Measurements from ENCODE around the gene MMEL1.

The MMEL1 gene

DNA sequence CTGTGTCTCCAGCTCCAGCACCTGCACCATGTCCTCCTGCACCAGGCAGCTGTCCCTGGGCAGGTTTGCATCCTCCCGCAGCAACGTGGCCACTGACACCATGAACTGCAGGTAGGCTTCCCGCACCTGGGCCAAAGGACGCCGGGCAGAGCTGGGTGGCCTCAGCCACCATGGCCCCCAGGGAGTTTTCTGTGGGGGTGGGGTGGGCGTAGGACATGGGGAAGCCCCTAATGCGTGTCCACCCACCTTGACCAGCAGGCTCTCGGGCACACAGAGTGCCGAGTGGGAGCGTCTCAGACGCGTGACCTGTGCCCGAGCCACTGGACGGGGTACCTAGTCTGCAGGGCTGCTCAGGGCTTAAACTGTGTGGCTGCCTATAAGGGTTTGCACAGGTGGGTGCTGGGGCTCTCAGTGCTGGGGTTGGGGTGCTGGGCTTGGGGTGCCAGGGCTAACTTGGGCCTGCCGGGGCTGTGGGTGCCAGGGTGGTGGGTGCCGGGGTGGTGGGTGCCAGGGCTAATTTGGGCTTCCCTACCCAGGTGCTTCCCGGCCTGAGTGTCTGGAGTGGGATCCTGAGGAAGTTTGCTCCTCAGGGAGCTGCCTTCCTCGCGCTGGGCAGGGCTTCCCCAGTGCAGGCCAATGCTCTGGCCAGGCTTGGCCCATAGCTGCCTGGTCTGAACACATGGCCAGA lies 28.5 kb downstream of the MMEL1 start:
- no peak for DNase-seq

DNA sequence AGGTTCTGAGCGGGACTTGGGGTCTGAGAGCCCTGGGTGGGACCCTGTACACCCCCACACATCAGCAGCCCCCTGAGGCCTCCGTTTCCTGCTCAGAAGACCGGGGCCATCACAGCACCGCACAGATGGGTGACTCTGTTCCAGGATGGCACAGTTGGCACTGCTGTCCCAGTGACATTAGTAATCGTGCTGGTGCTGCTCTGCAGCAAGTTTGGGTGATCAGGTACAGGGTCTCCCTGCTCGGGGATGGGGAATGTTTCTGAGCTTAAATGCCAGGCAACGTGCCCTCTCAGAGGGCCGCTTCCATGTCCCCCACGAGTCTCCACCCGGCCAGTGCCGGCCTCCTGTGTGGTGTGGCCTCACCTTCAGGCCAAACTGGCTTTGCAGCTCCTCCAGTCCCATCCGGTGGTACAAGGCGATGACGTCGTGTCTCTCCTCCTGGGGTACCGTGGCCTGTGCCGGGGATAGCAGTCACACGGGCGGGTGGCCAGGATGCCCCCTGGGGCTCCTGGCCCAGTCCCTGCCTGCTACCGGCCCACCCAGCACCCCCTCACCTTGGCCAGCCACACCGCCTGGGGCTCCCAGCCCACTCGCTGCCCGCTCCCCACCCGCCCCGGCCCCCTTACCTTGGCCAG lies 29.2 kb downstream of the MMEL1 start:
- no peak for DNase-seq

DNA sequence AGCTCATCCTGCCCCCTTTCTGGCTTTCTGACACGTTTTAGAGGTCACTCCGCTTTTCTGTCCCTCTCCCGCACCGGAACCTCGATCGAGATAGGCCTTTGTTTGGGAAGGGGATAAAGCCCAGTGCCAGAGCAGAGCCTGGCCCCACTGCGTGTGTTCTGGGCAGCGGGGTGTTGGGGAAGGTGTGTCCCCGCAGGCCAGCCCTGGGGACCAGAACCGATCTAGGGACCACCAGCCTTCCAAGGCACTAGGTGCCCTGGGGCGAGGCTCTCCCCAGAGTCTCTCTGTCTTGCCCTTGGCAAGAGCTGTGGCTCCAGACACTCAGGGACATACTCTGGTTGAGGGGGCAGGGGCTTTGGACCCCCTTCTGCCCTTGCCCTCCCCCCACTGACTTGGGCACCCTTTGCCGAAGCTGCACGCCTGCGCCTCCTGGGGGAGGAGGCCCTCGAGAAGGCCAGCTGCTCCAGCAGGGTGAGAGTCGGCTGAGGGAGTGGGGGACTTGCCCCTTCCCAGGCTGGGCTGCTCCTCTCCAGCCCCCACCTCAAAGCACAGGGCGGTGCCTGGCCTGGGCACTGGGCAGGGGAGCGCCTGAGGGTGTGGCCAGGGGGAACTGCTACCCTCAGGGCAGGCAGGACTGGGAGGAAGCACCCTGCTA lies 29.8 kb downstream of the MMEL1 start:
- no peak for DNase-seq

DNA sequence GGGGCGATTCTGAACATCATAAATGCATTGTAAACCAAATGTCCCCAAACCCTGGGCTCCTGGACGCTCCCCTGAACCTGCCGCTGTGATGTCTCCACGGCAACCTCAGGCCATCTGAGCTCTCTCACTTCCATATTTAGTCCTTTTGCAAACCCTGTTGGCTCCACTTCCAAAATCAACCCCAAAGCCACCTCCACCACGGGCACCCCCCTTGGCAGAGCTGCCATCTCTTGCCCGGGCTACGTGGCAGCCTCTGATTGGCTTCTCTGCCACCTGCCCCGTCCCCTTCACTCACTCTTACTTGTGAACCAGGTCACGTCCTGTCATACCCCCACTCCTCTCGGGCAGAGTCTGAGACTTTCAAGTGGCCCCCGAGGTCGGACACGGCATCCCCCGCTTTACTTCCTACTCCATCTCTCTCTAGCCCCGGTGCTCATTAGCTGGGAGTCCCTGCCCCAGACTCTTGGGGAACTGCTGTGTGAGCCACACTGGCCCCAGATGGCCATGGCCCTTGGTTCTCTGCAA lies 30.4 kb downstream of the MMEL1 start:
- no peak for DNase-seq

DNA sequence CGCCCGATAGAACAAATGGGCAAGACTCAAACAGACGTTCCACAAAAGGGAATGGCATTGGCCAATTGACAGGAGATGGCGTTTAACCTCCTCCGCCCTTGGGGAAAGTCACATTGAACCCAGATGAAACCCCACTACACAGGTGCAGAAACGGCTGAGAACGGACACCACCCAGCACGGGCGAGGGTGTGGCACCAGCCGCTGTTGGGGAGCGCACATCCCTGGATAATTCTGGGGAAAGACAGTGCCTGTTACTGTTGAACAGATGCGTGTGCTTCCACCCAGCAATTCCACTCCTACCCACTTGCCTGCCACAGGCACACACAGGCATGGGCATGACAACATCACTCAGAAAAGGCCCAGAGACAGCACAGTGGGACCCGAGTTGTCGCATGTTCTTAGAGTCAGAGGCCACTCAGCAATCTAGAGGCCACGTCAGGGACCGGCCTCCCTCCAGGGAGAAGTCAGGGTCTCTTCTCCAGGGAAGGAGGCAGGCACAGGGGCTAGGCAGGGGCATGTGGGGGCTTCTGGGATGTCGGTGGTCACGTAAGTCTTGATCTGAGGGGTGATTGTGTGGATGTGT lies 31.0 kb downstream of the MMEL1 start:
- no peak for DNase-seq

DNA sequence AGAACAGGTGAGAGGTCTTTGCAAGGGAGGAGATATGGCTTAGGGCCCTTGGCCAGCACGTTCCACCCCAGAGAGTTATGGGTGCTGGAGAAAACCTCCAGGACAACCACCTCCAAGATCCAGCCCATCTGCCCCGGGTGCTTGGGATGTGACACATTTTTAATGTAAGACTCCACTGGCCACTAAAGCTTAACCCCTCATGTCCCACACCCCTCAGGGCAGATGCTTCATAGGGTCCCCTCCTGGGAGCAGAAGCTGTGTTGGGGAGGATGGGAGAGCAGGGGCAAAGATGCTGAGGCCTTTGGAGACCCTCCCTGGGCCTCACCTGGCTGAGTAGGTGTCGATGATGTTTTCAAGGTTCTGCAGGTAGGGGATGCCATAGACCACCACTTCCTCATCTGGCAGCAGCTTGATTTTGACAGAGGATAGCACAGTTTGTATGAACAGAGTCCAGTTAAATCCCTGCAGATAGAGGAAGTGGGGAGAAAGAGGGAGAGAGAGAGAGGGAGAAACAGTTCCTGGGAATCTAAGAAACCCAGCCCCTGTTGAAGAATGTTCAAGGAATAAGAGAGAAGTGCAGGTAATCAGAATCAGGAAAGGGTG lies 34.4 kb downstream of the MMEL1 start:
- no peak for DNase-seq

DNA sequence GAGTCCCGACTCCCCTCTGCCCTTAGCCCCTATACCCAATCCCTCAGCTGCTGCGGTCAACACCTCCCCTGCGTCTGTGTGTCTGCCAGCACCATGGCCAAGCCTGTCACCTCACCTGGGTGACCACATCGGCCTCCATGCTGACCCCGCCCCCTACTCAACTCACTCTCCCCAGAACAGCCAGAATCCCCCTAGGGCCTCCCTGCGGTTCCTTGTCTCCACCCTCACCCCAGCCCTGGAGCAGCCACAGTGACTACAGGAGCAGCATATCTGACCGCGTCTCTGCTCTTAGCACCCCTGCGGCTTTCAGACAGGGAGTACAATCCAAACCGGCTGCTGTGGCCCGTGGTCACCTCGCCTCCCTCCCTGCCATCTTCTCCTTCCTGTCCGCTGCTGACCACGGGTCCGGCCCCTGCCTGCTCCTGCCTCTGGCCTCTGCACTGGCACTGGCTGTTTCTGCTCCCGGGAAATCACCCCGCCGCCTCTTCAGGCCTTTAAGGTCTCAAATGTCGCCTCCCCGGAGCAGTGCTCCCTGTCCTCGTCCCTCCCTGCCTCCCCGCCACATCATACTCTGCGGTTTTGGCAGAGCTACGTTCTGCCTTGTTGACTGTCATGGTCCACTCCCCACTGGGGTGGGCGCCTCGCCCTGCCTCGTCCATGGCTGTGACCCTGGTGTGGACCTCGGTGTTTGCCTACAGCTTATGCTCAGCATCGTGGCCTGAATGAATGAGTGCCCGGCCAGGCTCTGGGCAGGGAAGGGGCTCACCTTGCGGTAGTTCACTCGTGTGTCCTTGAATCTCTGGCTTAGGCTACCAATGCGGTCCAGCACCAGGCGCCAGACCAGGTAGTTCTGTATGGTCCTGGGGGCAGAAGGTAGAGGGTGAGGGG lies 35.1 kb downstream of the MMEL1 start:
- DNase-seq, result no peak

DNA sequence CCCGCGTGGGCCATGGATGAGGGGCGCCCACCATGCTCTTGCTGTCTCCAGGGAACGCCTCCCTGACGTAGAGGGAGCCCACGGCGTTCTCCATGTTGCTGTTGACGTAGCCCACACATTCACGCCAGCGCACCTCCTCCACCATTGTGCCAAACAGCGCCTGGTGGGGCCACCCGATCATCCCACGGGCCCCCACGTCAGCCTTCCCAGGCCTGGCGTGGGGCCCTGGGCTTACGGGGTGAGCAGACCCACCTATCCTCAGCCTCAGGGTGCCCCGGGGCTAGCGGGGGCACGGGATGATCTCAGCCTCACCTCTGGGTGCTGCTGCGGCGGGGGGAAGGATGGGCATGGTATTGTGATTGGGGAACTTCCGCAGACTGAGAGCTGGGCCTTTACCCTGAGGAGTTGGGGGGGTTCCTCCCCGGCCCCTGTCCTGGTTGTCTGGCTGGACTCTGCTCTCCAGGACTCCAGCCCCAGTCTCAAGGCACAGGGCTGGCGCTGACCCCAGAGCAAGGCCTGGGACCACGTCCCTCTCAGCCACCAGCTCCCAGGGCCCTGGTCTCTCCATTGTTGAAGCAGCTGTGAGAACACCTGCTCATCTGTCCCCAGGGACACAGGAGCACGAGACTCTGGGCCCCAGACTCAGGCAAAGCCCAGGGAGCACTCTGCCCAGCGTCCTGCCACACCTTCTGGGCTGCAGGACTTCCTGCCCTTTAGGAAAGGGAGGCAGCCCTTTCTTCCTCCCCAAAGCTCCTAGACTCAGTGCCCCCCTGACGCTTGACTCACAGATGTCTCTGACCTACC lies 36.1 kb downstream of the MMEL1 start:
- DNase-seq, result no peak

DNA sequence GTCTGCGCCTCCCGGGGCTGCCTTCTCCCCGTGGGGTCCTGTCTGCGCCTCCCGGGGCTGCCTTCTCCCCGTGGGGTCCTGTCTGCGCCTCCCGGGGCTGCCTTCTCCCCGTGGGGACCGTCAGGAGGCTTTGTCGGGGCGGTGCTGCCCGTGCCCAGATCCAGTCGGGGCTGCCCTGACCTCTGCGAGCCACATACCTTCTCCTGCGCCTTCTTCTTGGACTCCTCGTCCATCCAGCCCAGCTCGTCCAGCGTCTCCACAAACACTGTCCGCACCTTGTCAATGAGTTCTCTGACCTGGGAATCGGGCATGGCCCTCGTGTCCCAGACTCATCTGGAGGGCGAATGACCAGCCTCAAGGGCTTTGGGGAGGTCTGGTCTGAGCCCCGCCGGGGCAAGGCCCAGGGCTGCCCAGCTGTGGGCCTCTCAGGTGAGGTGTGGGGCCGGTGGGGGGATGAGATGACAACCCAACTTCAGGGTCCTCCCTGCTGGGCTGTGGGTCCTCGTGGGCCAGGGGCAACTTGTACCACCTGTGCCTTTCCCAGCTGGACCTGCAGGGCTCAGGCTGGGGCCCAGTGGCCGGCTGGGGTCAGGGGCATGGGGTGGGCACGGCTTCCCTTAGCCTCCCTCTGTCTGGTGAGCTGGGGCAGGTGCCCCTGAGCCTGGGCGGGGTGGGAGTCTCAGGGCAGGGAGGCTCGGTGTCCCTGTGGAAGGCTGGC lies 36.8 kb downstream of the MMEL1 start:
- no peak for DNase-seq

DNA sequence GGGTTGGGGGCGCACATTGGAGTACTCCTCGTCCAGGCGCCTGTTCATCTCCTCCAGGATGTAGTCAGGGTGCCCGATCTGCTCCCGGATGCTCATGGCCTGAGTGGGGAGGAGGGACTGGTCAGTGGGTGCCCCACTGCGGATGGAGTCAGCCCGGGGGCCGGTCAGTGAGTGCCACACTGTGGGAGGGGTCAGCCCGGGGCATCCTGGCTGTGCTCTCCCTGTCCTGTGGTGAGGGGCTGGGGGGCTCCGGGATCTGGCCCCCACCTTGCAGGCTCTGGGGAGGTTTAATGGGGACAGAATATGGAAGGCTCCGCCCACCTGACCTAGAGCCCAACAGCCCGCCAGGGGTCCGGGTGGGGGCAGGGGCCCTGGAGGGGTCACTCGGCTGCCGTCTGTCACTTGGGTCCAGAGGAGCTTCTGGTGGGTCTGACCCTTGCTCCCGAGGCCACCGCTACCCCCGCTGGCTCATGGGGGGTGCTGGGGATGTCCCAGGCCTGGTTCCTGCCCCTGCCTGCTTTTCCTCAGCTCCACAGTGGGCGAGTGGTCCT lies 37.5 kb downstream of the MMEL1 start:
- no peak for DNase-seq

DNA sequence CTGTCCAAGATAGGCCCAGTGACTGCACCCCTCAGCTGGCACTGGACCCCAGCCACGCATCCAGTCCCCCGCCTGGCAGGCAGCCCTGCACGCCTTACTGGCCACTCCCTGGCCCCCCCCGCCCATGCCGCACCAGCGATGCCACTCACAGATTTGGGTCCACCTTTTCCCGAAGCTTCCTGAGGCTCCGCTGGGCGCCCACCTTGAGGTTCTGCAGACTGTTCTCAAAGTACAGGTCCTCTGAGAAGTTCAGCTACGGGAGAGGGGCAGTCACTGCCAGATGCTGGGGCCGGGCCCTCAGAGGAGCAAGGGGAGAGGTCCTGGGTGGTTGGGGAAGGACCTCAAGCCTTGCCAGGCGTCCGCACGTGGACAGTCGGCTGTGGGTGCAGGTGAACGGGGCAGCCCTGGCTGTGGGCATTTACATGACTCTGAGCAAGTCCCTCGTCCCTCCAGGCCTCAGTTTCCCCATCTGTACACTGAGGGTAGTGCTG lies 38.1 kb downstream of the MMEL1 start:
- no peak for DNase-seq

DNA sequence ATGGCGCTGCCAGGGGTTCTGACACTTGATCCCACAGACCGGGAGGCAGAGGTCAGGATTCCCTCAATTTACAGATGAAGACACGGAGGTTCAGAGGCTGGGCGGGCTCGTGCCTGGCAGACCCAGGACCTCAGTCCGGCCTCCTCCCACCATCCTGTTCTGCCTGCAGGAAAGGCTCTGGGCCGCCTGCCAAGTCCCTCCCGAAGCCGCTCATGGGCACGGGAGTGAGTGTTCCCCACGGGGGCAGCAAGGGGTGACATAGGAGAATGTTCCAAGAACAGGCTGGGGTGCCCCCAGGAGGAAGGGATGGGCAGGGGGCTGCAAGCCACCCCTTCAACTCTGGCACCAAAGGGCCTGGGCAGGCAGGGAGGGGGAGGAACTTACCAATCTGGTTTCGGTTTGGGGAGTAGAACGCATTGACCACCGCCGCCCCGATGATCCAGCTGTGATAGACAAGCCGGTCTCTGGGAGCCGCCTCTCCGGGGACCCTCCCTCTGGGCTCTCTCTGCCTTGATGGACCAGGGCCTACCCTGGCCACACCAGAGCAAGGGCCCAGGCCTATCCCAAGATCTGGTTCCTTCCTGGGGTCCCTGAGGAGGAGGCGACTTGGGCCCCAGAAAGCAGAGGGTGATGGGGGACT lies 38.7 kb downstream of the MMEL1 start:
- no peak for DNase-seq

DNA sequence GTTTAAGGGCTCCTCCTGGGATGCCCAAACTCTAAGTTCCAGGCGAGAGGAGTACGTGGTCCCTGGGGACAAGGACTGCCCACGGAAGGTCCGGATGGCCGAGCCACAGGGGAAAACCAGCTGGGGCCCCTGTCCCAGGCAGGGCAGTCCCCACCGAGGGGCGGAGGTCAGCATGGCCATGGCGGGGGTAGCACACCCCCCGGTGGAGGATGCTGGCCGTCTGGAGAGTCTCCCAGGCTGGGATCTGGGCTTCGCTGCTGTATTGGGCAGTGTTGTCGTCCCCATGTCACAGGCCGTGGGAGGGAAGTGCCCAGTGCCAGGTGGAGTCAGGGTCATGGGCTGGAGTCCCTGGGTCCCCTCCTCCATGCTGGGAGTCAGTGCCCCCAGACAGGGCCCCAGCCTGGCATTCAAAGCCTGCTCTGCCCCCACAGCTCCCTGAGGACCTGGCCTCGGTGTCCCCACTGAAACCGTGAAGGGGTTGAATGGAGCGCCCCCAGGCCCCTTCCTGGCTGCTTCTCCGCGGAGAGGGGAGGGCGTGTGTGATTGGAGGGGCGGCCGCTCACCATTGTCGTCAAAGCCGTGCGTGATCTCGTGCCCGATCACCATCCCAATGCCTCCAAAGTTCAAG lies 39.5 kb downstream of the MMEL1 start:
- no peak for DNase-seq

DNA sequence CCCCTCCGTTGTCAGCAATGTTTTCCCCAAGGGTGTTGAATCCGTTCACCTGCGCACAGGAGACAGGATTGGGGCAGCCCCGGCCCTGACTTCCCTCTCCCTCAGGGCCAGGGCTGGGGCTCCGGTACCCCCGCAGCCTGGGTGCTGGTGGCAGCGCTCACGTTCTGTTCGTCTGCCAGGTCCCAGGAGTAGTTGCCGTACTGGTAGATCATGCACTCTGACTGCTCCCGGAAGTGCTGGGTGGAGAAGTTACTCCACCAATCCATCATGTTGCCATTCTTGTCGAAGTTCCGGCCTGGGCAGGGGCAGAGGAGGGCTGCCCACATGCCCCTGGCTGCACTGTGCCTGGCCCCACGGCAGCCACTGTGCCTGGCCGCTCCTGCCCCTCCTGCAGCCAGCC lies 40.1 kb downstream of the MMEL1 start:
- DNase-seq, result no peak

DNA sequence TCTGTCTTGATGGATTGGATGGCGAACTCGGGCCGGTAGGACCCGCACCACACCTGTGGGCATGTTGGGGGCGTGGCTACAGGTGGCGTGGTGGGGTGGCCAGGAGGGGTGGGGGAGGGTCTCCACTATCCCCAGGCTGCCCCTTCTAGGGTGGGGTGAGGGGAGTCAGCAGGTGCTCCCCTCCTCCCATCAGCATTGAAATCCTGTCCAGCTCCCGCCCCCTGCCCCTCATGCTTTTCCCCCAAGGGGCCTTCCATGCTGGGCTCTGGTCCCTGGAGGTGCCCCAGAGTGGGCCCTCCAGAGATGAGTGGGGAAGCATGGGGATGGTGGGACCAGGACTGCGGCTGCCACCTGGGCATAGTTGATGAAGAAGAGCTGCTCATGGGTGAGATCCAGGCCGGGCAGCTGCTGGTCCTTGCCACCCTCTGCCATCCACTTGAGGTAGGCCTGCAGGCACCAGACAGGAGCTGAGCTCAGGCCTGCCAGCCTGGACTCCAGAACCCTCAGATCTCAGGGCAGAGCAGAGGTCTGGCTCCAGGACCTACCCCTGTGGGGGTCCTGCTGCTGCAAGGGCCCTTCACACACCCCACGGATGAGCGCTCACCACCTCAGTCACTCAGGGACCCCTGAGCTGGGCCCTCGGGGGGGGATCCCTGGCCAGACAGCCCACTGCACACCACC lies 41.1 kb downstream of the MMEL1 start:
- DNase-seq, result no peak

DNA sequence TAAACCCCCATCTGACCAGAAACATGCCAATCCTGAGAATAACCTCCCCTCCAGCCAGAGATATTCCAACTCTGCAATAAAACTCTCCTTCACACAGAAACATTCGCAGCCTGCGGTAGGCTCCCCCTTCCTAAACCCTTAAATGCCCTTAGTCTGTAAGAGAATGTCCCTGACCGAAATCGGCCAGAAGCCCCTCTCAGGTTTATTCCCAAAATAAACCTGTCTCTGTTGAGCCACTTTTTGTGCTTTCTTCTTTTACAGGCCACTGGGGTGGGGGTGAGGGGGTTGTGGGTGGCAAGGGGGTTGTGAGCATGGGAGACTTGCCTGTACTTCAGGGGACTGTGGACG lies 41.6 kb downstream of the MMEL1 start:
- no peak for DNase-seq

DNA sequence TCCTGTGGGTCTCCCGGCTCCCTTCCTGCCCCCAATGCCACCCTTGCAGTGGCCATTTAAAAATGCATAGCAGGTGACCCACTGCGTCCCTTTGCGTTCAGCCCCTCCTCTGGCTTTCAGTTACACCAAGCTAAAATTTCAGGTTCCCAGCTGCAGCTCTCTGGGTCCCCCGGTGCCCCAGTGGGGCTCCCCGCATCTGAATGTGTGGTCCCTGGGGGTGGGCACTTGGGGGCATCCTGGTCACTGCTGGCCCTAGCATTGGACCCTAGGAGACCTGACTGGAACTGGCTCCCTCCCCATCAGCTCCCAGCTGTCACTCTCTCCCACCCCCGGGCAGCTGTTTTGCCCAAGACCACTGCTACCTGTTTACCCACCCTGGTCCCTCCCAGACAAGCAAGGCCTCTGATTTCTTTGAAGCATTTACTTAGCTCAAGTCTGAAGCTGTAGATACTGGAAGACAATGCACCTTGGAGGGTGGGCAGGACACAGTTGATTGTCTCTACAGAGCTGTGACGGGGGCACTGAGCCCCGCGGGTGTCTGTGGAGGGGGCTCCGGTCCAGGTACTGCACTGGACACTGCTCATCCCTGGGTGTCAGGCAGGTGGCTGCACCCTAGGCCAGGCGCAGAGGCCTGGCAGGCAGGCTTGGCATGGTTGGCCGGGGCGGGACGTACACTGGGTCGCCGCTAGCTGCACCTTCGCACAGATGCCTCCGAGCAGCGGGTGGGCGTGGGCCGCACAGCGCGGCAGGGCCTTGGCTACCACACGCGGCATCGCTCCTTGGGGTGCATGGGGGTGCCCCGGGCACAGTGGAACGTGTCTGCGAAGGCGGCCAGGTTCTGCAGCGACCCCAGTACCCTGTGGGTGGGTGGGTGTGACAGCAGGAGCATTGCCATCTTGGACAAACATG lies 42.3 kb downstream of the MMEL1 start:
- DNase-seq, result no peak

All from hippocampal formation (tissue), 2 donors.